Measurements from ENCODE around the gene FGD3. TPM values are rescaled to one million over a fixed set of nuclear protein-coding genes. Genes with fewer than 3 reads are reported as not detected.

Gene FGD3
- total and polyA plus RNA-seq, 2 experiments from 2014 or later = not detected

DNA sequence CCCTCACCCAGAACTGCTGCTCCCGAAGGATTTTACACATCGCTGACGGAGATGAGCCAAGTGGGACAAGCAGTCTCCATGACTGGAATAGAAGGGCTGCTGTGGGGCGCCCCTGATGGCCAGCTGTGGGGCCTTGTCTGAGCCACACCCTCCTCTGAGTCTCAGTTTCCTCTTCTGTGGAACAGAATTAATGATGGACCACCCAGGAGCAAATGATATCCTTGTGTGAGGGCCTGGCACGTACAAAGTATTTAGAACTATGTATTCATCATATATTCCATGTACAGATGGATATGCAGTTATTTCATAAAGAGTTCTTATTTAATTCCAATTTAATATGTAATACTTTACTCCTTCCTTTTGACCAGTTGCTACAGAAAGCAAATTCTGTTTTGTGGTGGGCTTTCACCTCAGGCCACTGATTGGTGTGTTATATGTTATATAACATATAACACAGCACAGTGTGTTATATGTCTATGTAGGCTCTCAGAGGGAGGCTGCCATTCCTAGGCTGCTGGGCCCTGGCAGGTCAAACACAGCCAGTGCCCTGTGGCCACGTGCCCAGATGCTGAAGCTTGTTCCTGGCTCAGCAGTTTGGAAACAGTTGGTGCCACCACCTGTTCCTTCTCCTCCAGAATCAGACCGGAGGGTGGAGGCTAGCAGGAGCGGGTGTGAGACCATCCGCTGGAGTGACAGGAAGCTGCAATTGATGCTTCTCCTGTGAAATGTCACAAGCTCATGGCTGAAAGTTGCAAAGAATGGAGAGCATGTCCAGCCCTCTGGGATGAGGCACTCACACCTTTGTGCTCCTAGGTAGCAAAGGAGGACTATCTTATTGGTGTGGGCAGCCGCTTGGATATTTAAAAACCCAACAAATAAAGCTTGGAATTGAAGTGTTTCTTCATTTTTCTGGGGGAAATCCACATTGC is 4.4 kb upstream of the FGD3 start:
- Histone ChIP-seq H3K36me3 (ENCODE audit: low read depth) (no peaks in the 10 kb centered on the region), H3K4me1 (ENCODE audit: insufficient read depth) (no peaks in the 10 kb centered on the region), H3K9me2 (ENCODE audit: insufficient read depth) (no peaks in the 10 kb centered on the region), H3K9me3 (ENCODE audit: low read depth) (no peaks in the 10 kb centered on the region), H3K27ac (no peak overlapping the region), H2AFZ (no peak overlapping the region), H3K27me3 (replicated peaks; ENCODE audit: insufficient read depth) (peaks cover 19% of the 10 kb centered on the region), H3F3A (ENCODE audit: insufficient read depth) (no peaks in the 10 kb centered on the region), H3K4me3 (no peak overlapping the region), H3K79me2 (ENCODE audit: insufficient read depth) (no peaks in the 10 kb centered on the region), H4K20me1 (ENCODE audit: insufficient read depth) (no peaks in the 10 kb centered on the region), H3K9ac (no peak overlapping the region), H3K4me2 (ENCODE audit: unreplicated experiment) (no peak overlapping the region)
- in situ Hi-C loops (cut with MboI) = no loop called here
- 50% methylated on average over 10 of the region's 10 CpGs for WGBS, 2 experiments (ENCODE audit: low coverage in 1 of 2, low lambda C conversion rate in 2 of 2, missing lambda C conversion rate in 2 of 2)
- TF ChIP-seq EZH2 (IDR thresholded peaks at IDR 0.05; ENCODE audit: insufficient read depth, poor library complexity, severe bottlenecking) = no peak
- TF ChIP-seq EZH2phosphoT487 (IDR thresholded peaks at IDR 0.05; ENCODE audit: insufficient read depth, low read depth) = no peak
- no peak for DNase-seq

DNA sequence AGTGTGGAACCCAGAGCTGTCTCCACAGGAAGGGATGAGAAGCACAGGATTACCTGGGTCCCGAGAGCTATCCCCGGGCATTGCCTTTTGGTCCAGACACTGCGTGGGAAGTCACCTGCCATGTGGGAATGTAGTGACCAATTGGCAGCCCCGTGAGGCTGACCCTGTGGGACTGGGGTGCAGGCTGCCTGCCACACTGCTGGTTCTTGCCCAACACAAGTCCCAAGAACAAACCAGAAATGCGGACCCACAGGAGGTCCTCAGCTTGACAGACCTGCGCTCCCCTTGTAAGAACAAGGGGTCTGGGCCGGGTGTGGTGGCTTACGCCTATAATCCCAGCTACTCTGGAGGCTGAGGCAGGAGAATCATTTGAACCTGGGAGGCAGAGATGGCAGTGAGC is 2.4 kb upstream of the FGD3 start:
- Histone ChIP-seq H4K20me1 (ENCODE audit: insufficient read depth) (no peaks in the 10 kb centered on the region), H3K79me2 (ENCODE audit: insufficient read depth) (no peaks in the 10 kb centered on the region), H3K9me2 (ENCODE audit: insufficient read depth) (no peaks in the 10 kb centered on the region), H3K27ac (no peak overlapping the region), H3K4me1 (ENCODE audit: insufficient read depth) (no peaks in the 10 kb centered on the region), H3F3A (ENCODE audit: insufficient read depth) (no peaks in the 10 kb centered on the region), H3K4me3 (no peak overlapping the region), H3K9ac (no peak overlapping the region), H3K9me3 (ENCODE audit: low read depth) (no peaks in the 10 kb centered on the region), H3K36me3 (ENCODE audit: low read depth) (no peaks in the 10 kb centered on the region), H2AFZ (no peak overlapping the region), H3K27me3 (replicated peaks; ENCODE audit: insufficient read depth) (peaks cover 24% of the 10 kb centered on the region), H3K4me2 (ENCODE audit: unreplicated experiment) (no peak overlapping the region)
- TF ChIP-seq EZH2phosphoT487 (IDR thresholded peaks at IDR 0.05; ENCODE audit: insufficient read depth, low read depth) = no peak
- DNase-seq = no peak
- WGBS, 2 experiments (ENCODE audit: low coverage in 1 of 2, low lambda C conversion rate in 2 of 2, missing lambda C conversion rate in 2 of 2) = 75 to 81% methylated on average over 8 of the region's 8 CpGs
- in situ Hi-C loops (cut with MboI) = no loop called here

DNA sequence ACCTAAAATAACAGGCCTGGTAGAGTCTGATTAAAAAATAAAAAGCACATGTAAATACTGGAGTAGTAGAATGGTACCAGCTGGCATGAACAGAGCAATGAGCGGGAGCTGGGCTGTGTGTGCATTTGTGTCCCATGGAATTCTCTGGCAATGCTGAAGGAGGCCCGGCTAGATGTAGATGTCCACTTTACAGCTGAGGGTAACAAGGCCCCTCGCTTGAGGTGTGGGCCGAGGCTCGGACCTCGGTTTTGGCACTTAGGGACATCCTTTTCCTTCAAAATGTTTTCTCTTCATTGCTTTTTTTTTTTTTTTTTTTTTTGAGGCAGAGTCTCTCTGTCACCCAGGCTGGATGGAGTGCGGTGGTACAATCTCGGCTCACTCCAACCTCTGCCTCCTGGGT is 1.5 kb upstream of the FGD3 start:
- Histone ChIP-seq H3K9me3 (ENCODE audit: low read depth) (no peaks in the 10 kb centered on the region), H3K4me1 (ENCODE audit: insufficient read depth) (no peaks in the 10 kb centered on the region), H3K27ac (no peak overlapping the region), H3K9me2 (ENCODE audit: insufficient read depth) (no peaks in the 10 kb centered on the region), H3K79me2 (ENCODE audit: insufficient read depth) (no peaks in the 10 kb centered on the region), H4K20me1 (ENCODE audit: insufficient read depth) (no peaks in the 10 kb centered on the region), H3K9ac (no peak overlapping the region), H3K36me3 (ENCODE audit: low read depth) (no peaks in the 10 kb centered on the region), H2AFZ (no peak overlapping the region), H3K4me2 (ENCODE audit: unreplicated experiment) (no peak overlapping the region), H3K4me3 (no peak overlapping the region), H3K27me3 (replicated peaks; ENCODE audit: insufficient read depth) (peaks cover 24% of the 10 kb centered on the region), H3F3A (ENCODE audit: insufficient read depth) (no peaks in the 10 kb centered on the region)
- no peak for DNase-seq
- in situ Hi-C loops (cut with MboI) = no loop called here
- TF ChIP-seq EZH2 (IDR thresholded peaks at IDR 0.05; ENCODE audit: insufficient read depth, poor library complexity, severe bottlenecking) (no peak), EZH2phosphoT487 (IDR thresholded peaks at IDR 0.05; ENCODE audit: insufficient read depth, low read depth) (no peak)
- 85 to 91% methylated on average over 7 to 8 of the region's 8 CpGs for WGBS, 2 experiments (ENCODE audit: low coverage in 1 of 2, low lambda C conversion rate in 2 of 2, missing lambda C conversion rate in 2 of 2)

DNA sequence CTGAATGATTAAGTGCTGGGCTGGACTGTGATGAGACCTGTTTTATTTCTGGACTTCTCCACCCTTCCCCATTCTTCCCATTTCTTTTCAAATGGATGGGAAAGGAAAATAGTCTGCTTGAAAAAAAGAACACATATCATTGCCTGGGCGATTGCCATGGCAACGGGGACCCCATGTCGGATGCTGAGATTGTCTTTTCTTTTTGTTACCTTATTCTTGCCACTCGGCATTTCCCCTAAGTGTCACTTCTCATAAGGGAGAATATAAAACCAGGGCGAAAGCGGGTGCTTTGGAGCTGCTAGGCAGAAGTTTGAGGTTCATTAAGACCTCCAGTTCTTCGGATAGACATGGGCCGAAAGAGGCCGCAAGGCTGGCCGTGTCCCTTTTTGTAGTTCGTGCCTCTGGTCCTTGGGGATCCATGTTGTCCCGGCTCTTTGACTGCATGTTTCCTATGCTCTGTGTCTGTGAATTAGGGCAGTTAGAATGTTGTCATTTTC is 763 bp downstream of the FGD3 start:
- Histone ChIP-seq H3K9me3 (ENCODE audit: low read depth) (no peaks in the 10 kb centered on the region), H3K9me2 (ENCODE audit: insufficient read depth) (no peaks in the 10 kb centered on the region), H4K20me1 (ENCODE audit: insufficient read depth) (no peaks in the 10 kb centered on the region), H3K4me1 (ENCODE audit: insufficient read depth) (no peaks in the 10 kb centered on the region), H3K4me3 (no peak overlapping the region), H3K27ac (no peak overlapping the region), H3K79me2 (ENCODE audit: insufficient read depth) (no peaks in the 10 kb centered on the region), H3K27me3 (replicated peaks; ENCODE audit: insufficient read depth) (peaks cover 24% of the 10 kb centered on the region), H2AFZ (no peak overlapping the region), H3K36me3 (ENCODE audit: low read depth) (no peaks in the 10 kb centered on the region), H3F3A (ENCODE audit: insufficient read depth) (no peaks in the 10 kb centered on the region), H3K9ac (no peak overlapping the region), H3K4me2 (ENCODE audit: unreplicated experiment) (no peak overlapping the region)
- no peak for DNase-seq
- in situ Hi-C loops (cut with MboI) = no loop called here
- no peak for TF ChIP-seq EZH2 (IDR thresholded peaks at IDR 0.05; ENCODE audit: insufficient read depth, poor library complexity, severe bottlenecking)
- no peak for TF ChIP-seq EZH2phosphoT487 (IDR thresholded peaks at IDR 0.05; ENCODE audit: insufficient read depth, low read depth)
- WGBS, 2 experiments (ENCODE audit: low coverage in 1 of 2, low lambda C conversion rate in 2 of 2, missing lambda C conversion rate in 2 of 2) = 77 to 79% methylated on average over 12 of the region's 12 CpGs
